Hippocampal formation (tissue), 2 donors: ENCODE results near the gene RPN1.

Experiments used
- DNase-seq, 2 donors: peaks; one replicate each; lab custom pipeline; 2025; lab: John Stamatoyannopoulos, UW

The RPN1 gene

GRCh38 chr3:128578346-128578745, 72.3 kb downstream of the RPN1 start:
- DNase-seq: no peak

DNA sequence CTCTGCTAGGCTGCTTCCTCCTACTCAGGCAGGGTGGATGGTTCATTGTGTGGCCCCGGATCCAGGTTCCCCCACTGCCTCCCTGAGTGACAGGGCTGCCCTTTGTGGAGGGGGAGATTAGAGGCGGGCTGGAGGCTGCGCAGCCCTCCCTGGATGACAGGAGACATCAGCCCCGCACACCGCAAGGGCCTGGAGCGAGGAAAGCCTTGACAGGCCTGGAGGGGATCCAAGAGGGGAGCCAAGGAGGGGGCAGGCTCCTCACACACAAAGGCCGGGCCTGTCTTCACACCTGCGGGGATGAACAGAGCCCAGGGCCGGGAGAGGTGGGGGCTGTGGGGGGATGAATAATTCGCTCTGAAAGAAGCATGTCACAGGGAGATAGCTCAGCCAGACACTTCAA, 72.9 kb downstream of the RPN1 start:
- no peak for DNase-seq

DNA sequence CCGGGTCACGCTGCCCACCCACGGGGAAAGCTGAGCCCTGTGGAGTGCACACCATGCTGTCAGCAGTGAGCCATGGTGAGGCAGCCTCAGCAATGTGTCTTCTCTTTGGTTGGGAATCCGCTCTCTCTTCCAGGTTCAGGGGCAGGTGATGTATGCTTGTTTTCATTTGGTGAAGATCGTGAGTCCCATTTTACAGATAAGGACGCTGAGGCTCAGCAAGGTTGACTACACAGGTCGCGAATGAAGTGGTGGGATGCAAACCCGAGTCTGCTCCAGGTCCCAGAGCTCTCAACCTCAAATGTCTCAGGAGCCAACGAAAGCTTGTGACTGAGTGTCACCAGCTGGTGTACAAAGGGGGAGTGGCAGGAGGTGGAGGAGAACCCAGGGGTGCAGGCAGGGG, 74.3 kb downstream of the RPN1 start:
- DNase-seq: no peak

GRCh38 chr3:128575777-128576176, 74.8 kb downstream of the RPN1 start:
- no peak for DNase-seq

DNA sequence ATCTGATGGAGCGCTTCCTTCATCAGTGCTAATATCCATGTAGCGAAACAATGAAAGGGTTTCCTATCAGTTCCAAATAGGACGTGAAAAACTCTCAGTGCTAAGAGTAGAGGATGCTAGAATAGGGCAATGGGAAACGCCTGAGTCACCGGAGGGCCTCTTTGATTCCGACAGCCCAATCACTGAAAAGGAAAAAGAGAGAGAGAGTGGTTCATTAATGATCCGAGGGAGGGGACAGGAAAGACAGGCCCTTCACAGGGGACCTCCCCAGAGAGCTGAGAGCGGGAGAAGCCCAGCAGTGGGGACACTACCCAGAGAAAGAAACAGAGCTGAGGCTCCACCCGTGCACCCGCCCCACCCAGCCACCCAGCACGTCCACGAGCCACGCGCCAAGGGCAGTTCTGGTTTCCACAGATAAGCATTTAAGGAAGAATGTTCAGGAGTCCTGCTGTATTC, 76.9 kb downstream of the RPN1 start:
- DNase-seq: no peak

GRCh38 chr3:128573160-128573559, 77.5 kb downstream of the RPN1 start:
- no peak for DNase-seq

- DNase-seq: no peak
These were observed 77.9 kb downstream of the RPN1 start for GRCh38 chr3:128572644-128573105.

DNA sequence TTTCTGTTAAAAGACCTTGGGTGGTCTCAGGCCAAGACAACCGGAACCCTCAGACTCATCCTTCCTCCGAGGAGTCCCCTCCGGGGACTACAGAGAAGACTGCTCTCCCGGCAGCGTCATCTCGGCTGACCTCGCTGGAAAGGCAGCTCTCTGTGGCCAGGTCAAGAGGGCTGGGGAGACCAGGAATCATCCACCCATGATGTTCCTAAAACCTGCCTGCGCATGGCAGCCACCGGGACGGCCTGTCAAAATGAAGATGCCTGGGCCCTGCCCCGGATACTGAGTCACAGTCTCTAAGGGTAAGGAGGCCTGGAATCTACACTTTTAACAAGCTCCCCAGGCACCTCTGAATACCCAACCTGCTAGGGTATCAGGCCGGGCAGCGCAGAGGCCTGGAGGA, 78.6 kb downstream of the RPN1 start:
- DNase-seq: no peak
